Measurements from ENCODE around the gene TEX2.
"Not testable (repeated sequence)": the region's sequence is repeated elsewhere in the genome, so short reads cannot be mapped to it uniquely, and the experiment has no call there.

TEX2 gene

DNA sequence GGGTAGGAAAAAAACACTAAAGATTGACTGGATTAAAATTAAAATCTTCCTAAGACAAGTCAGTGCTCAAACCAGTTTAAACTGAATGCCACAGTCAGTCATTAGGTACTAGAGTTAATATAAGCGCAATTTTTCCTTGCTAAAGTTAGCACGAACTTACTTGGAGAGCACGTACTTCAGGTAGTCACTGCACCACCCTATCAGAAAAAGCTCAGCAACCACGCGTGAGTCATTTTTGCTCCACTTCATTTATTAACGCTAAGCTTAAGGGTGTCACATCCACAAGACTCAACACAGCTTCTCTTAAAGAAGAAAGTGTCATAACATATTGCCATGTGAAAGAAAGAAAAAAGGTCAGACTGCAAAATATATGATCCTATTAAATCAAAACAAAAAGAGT lies 53.1 kb downstream of the TEX2 start:
- POLR2A ChIA-PET, result interaction anchor here (1.5 kb wide), 1 partner anchor 64 kb away, joined by 4 read pairs; no protein-coding TSS in a partner anchor
- CTCF ChIA-PET, result interaction anchor here (0.7 kb wide), 1 partner anchor 30 kb away, joined by 3 read pairs; no protein-coding TSS in a partner anchor
- TF ChIP-seq CTCF (IDR thresholded peaks at IDR 0.05; ENCODE audit: insufficient read depth, low read length, missing control alignments), result no peak
- DNase-seq (ENCODE audit: low read depth, low spot score), result no peak
- no peak overlapping the region for H3K4me3 ChIP-seq (ENCODE audit: low read depth, low read length)

GRCh38 chr17:64209356-64209941 lies 53.6 kb downstream of the TEX2 start:
- POLR2A ChIA-PET, result interaction anchor here (1.5 kb wide), 1 partner anchor 64 kb away, joined by 4 read pairs; no protein-coding TSS in a partner anchor
- no peak for TF ChIP-seq CTCF (IDR thresholded peaks at IDR 0.05; ENCODE audit: insufficient read depth, low read length, missing control alignments)
- H3K4me3 ChIP-seq (ENCODE audit: low read depth, low read length), result no peak overlapping the region

DNA sequence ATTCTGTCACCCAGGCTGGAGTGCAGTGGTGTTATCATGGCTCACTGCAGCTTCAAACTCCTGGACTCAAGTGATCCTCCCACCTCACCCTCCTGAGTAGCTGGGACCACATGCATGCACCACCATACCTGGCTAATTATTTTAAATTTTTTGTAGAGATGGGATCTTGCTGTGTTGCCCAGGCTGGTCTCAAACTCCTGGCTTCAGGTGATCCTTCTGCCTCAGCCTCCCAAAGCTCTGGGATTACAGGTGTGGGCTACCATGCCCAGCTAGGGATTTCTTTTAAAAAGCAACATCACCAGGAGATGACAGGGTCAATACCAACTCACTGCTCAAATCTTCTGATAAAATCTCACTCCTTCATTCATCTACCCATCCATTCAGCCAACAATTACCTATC lies 54.4 kb downstream of the TEX2 start:
- CTCF ChIA-PET; DNase-seq (ENCODE audit: low read depth, low spot score); POLR2A ChIA-PET; H3K4me3 ChIP-seq (ENCODE audit: low read depth, low read length): not testable (repeated sequence)

More at GRCh38 chr17:64209356-64209941, 53.6 kb downstream of the TEX2 start:
- CTCF ChIA-PET, result interaction anchor here (0.7 kb wide), 1 partner anchor 31 kb away, joined by 3 read pairs; no protein-coding TSS in a partner anchor
- DNase-seq (ENCODE audit: low read depth, low spot score), result no peak

DNA sequence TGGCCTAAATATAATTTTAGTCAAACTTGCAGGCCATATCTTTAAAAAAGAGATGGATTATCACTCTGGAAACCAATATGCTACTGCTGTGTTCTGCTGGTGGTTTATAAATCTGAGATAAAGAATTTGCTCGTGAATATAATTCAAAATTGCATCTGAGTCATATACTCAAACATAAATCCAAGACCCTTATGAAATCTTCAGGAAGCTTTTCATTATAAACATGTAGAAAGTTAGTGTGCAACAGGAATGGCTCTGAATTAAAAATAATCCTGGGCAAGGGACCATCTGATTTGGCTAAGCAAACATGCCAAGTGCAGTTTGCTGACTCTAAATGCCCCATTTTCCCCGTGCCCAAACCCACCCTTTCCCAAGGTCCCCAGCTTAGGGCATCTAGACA lies 57.3 kb downstream of the TEX2 start:
- DNase-seq (ENCODE audit: low read depth, low spot score), result no peak
- no peak for TF ChIP-seq CTCF (IDR thresholded peaks at IDR 0.05; ENCODE audit: insufficient read depth, low read length, missing control alignments)
- ChIA-PET CTCF (interaction anchor here (1.6 kb wide), 1 partner anchor 11 kb away, joined by 5 read pairs; no protein-coding TSS in a partner anchor), POLR2A (interaction anchor here (0.6 kb wide), 1 partner anchor 18 kb away, joined by 3 read pairs; no protein-coding TSS in a partner anchor)
- no peak overlapping the region for H3K4me3 ChIP-seq (ENCODE audit: low read depth, low read length)

DNA sequence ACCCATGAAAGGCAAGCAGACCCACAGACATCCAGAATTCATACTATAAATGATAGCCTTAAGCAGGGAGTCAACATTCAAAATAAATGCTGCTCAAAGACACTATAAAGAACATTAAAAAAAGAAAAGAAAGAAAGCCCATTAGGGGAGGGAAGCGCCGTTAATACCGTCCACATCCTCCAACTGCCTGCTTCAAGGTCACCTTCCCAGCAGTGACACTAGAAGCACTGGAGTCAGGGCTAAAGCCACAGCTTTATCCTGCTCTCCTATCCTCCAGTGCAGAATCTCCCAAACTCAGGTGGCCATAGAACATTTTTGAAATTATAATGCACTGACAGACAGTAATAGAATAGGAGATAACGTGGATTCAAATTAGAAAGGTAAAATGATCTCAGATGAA lies 59.4 kb downstream of the TEX2 start:
- TF ChIP-seq CTCF (IDR thresholded peaks at IDR 0.05; ENCODE audit: insufficient read depth, low read length, missing control alignments), result no peak
- DNase-seq (ENCODE audit: low read depth, low spot score), result no peak
- POLR2A ChIA-PET, result no interaction called here
- no peak overlapping the region for H3K4me3 ChIP-seq (ENCODE audit: low read depth, low read length)
- CTCF ChIA-PET, result no interaction called here

GRCh38 chr17:64202683-64203344 lies 60.2 kb downstream of the TEX2 start:
- no peak for TF ChIP-seq CTCF (IDR thresholded peaks at IDR 0.05; ENCODE audit: insufficient read depth, low read length, missing control alignments)
- no peak overlapping the region for H3K4me3 ChIP-seq (ENCODE audit: low read depth, low read length)
- no peak for DNase-seq (ENCODE audit: low read depth, low spot score)
- CTCF ChIA-PET, result interaction anchor here (1.0 kb wide), 1 partner anchor 80 kb away, joined by 3 read pairs; no protein-coding TSS in a partner anchor
- POLR2A ChIA-PET, result interaction anchor here (1.2 to 1.7 kb wide), 3 partner anchors 9 to 57 kb away, joined by 3 to 12 read pairs (median 5); no protein-coding TSS in a partner anchor
